Suppressor macrophage treated with lipopolysaccharide for 4 hours (primary cell): ENCODE data around the gene PWP2.
"Not testable (repeated sequence)": the region's sequence is repeated elsewhere in the genome, so short reads cannot be mapped to it uniquely, and the experiment has no call there.

Experiments used
- DNase-seq: peaks from one replicate; pipeline ENCODE4 v3.0.0-alpha.2; 2020

Gene PWP2

GRCh38 chr21:44139787-44140551 lies 32.8 kb downstream of the PWP2 start:
- peak; percentile 10 for DNase-seq

- not testable (repeated sequence) for DNase-seq
Observed at GRCh38 chr21:44140552-44140932, 33.3 kb downstream of the PWP2 start.

DNA sequence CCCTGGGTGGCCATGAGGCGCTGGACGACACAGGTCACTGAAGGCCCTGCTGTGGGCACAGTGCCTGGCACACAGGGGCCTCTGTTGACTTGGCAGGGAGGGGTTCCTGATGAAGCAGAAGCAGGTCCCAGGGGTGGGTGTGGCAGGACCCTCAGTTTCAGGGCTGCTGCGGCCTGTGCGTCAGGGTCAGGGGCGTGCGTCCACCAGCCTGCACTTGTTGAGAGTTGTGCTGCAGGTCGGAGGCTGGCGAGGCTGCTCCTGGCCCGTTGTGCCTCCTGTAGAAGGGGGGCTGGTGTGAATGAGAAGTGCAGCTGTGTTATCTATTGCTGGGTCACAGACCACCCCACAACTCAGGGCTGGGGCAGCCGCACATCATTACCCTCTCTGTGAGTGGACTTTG lies 35.3 kb downstream of the PWP2 start:
- not testable (repeated sequence) for DNase-seq

- DNase-seq = not testable (repeated sequence)
Observed at GRCh38 chr21:44143380-44143779, 36.2 kb downstream of the PWP2 start.

GRCh38 chr21:44143996-44144395 lies 36.8 kb downstream of the PWP2 start:
- DNase-seq = not testable (repeated sequence)

DNA sequence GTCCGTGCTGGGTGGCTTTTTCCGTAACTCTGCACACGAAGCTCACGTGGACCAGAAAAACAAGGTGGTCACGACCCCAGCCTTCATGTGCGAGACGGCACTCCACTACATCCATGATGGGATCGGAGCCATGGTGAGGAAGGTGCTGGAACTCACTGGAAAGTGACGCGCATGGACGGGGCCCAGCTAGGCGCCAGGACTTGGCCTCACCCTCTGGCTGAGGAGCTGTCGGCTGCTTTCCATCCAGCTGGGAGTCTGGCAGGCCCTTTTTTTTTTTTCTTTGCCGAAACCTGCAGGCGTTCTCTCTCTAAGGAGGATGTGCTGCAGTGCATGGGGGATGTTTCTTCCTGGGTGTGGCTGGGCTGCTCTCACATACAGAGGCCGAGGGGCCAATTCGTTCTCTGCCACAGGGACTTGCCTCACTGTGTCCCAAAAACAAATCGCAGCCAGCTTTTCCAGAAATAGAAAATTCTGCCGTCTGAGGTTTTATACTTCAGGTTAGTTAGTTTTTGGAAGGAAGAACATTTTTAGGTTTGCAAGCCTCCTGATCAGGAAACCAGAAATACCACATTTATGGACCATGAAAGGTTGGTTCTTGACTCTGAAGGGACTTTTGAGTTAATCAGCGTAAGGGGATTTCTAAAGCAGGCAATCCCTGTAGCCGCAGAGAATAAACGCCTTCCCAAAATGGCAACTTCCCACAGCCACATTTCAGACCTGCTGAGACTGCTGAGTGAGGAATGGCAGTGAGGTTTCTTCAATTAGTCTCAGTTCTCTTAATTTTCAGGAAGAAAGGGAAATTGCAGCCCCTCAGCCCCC lies 37.8 kb downstream of the PWP2 start:
- not testable (repeated sequence) for DNase-seq

- DNase-seq = not testable (repeated sequence)
Observed at GRCh38 chr21:44145616-44146015, 38.4 kb downstream of the PWP2 start.

DNA sequence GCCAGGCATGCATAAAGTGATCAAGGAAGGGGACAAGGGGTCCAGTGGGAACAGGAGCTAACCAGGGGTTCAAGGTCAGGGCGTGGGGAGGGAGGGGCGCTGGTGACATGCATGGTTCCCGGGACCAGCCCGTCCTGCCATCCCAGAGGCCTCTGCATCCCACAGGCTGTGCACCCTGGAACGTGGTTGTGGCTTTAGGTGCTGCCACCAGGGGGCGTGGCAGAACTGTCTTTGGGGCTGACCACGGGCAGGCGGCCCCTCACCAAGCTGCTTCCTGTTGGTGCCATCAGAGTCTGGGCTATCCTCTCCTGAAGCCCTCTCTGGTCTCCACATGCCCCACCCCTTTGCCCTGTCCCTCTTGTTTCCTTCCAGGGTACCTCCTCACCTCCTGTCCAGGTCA lies 39.9 kb downstream of the PWP2 start:
- DNase-seq = not testable (repeated sequence)

DNA sequence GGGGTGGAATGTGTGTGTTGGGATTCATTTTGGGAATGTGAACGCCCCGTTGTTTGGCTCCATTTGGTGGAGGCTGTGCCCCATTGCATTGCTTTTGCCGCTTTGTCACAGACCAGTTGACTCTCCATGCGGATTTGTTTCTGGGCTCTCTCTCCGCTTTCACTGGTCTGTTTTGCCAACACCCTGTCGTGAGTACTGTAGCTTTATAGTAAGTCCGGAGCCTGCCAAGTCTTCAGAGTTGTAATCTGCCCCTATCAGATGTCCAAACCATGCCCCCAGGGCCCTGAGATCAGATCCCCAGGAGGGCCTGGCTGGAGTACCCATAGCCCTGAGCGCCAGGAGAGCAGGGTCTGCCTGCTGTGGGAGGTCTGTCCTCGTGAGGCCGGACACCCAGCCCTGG lies 43.1 kb downstream of the PWP2 start:
- DNase-seq = not testable (repeated sequence)

DNA sequence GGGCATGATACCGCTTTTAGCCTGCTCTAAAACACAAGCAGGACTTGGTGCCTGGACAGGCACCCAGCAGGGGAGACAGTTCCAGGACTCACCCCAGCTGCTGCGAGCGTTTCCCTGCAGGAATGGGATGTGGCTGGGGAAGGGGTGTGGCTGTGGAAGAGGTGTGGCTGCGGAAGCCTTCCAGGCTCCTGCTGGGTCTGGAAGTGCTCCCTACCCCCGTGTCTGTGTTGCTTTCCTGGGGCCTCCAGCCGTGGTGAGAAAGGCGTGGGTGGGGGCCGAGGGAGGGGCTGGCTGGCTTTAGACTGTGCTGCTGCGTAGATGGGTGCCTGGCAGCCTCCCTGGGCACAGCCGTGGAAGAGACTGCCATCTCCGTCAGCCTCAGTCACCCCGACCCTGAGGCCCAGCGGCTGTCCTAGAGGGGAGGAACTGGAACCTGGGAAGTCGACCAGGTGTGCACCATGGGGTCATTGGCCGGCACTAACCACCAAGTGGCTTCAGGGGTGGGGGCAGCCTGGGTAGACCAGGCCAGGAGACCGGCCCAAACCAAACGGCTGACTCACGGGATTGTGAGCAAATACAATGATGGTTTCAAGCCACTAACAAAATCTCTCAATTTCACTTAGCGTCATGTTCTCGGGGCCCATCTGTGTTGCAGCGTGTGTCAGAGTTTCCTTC lies 46.2 kb downstream of the PWP2 start:
- DNase-seq = not testable (repeated sequence)

GRCh38 chr21:44153889-44154228 lies 46.7 kb downstream of the PWP2 start:
- DNase-seq = not testable (repeated sequence)

DNA sequence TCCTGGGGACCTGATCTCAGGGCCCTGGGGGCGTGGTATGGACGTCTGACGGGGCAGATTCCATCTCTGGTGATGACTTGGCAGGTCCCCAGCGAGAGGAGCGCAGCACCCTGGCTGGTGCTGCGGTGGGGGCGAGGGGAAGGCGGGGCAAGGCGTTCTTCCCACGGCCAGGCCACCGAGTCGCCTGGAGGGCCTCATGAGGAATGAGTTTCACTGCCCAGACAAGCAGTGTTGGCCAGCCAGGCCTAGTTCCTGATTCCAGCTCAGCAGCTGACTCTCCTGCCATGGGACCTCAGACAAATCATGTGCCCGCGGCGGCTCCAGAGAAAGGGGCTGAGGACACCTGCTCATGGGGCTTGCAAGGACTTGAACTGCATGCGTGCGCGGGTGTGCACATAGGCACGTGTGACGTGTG lies 47.6 kb downstream of the PWP2 start:
- not testable (repeated sequence) for DNase-seq

GRCh38 chr21:44155231-44155993 lies 48.2 kb downstream of the PWP2 start:
- DNase-seq = not testable (repeated sequence)

- not testable (repeated sequence) for DNase-seq
Observed at GRCh38 chr21:44155994-44156380, 48.8 kb downstream of the PWP2 start.

- DNase-seq = not testable (repeated sequence)
Observed at GRCh38 chr21:44157439-44158081, 50.4 kb downstream of the PWP2 start.

GRCh38 chr21:44158082-44158468 lies 50.9 kb downstream of the PWP2 start:
- not testable (repeated sequence) for DNase-seq

DNA sequence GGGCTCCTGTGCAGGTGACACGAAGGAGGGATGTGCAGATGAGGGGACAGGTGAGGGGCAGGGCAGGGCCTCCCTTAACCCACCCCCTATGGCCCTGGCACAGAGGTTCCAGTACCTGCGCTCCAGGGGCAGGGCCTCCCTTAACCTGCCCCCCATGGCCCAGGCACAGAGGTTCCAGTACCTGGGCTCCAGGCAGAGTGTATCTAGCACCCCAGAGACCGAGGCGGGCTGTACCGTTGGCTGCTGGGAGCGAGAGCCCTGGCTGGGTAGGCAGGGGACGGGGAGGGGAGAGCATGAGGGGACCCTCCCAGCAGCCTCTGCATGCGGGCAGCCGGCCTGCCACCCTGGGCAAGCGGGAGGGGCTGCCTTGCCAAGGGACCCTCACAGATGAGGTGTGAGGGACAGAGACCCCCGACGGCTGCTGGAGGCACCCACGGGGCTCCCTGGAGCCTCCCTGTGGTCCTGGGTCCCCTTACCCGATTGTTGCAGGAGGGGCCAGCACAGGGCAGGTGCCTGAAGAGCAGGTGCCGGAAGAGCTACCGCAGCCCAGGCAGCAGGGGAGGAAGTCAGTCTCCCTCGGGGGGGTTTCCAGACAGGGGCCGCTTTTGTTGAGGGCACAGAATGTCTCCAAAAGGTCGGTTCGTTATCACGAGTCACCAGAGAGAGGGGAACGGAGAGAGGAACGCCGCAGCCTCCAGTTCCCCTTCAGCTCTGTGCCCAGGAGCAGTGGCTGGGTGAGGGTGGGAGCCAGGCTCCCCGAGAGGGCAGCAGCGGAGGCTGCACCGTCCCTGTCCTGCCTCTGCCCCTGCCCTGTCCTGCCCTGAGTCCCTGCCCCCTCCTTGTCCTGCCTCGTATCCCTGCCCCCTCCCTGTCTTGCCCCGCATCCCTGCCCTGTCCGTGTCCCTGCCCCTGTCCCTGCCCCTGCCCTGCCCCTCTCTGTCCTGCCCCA lies 52.4 kb downstream of the PWP2 start:
- not testable (repeated sequence) for DNase-seq

GRCh38 chr21:44160298-44160672 lies 53.1 kb downstream of the PWP2 start:
- not testable (repeated sequence) for DNase-seq

- DNase-seq = not testable (repeated sequence)
Observed at GRCh38 chr21:44160821-44161220, 53.6 kb downstream of the PWP2 start.

DNA sequence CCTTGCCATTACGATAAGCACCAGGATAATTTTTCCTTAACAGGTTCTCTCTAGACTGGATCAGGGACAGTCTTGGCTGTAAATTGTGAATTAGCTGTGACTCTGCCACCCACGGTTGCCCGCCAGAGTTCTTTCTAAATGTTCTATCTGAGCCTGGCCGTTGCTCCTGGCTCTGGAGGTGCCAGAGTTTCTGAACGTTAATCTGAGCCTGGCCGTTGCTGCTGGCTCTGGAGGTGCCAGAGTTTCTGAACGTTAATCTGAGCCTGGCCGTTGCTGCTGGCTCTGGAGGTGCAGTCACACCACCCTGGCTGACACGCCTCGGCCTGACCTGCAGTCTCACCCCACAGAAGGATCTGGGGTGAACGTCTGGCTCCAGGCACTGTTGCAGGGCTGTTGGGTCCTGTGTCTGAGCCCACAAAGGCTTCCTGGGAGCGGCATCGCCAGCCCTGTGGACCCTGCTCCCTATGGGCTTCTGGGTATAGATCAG lies 56.0 kb downstream of the PWP2 start:
- not testable (repeated sequence) for DNase-seq

GRCh38 chr21:44165933-44166332 lies 58.7 kb downstream of the PWP2 start:
- not testable (repeated sequence) for DNase-seq
